H9 (cell line): ENCODE results near the gene BRK1. TPM values are rescaled to one million over a fixed set of nuclear protein-coding genes. Genes with fewer than 3 reads are reported as not detected.

ENCODE experiments used
- DNase-seq: peaks from one replicate; pipeline ENCODE4 v3.0.0-alpha.2; 2017
- H2AFZ ChIP-seq: one replicate; pipeline ENCODE4 v1.6.1; 2013; ENCODE audit warnings: mild to moderate bottlenecking, low read length, control low read depth, moderate library complexity
- H2AK5ac ChIP-seq: 2 replicates; pipeline ENCODE4 v1.6.1; 2013; ENCODE audit warnings: low read length, control low read depth, mixed read lengths; ENCODE audit not compliant: insufficient read length
- H2BK120ac ChIP-seq: one replicate; pipeline ENCODE4 v1.6.1; 2013; ENCODE audit warnings: low read depth, mild to moderate bottlenecking, low read length, control low read depth, inconsistent platforms; ENCODE audit not compliant: poor library complexity, severe bottlenecking
- H2BK12ac ChIP-seq: 2 replicates; pipeline ENCODE4 v1.6.1; 2013; ENCODE audit warnings: low read length, control low read depth, mixed read lengths, low read depth; ENCODE audit not compliant: insufficient read length
- H2BK15ac ChIP-seq: 2 replicates; pipeline ENCODE4 v1.6.1; 2013; ENCODE audit warnings: low read depth, low read length, control low read depth
- H2BK20ac ChIP-seq: one replicate; pipeline ENCODE4 v1.6.1; 2013; ENCODE audit warnings: low read depth, mild to moderate bottlenecking, low read length, control low read depth, inconsistent platforms; ENCODE audit not compliant: poor library complexity, severe bottlenecking
- H2BK5ac ChIP-seq: 2 replicates; pipeline ENCODE4 v1.6.1; 2013; ENCODE audit warnings: low read length, control low read depth, mixed read lengths; ENCODE audit not compliant: insufficient read length
- H3K14ac ChIP-seq: 2 replicates; pipeline ENCODE4 v1.6.1; 2013; ENCODE audit warnings: low read length, control low read depth; ENCODE audit not compliant: insufficient read depth
- H3K18ac ChIP-seq: 2 replicates; pipeline ENCODE4 v1.6.1; 2013; ENCODE audit warnings: low read depth, mild to moderate bottlenecking, mixed read lengths, low read length, control low read depth; ENCODE audit not compliant: insufficient read length
- H3K23ac ChIP-seq: 2 replicates; pipeline ENCODE4 v1.6.1; 2013; ENCODE audit warnings: low read length, control low read depth, mixed read lengths, low read depth; ENCODE audit not compliant: insufficient read length
- H3K23me2 ChIP-seq: 2 replicates; pipeline ENCODE4 v1.6.1; 2013; ENCODE audit warnings: low read depth, mild to moderate bottlenecking, mixed read lengths, low read length, control low read depth; ENCODE audit not compliant: insufficient read length, poor library complexity, severe bottlenecking
- H3K27ac ChIP-seq: 2 replicates; pipeline ENCODE4 v1.5.1; 2013; ENCODE audit warnings: low read length, control low read depth, mixed read lengths, low read depth; ENCODE audit not compliant: insufficient read length
- H3K27me3 ChIP-seq: 2 replicates; pipeline ENCODE4 v1.6.1; 2013; ENCODE audit warnings: low read length, control low read depth, inconsistent platforms; ENCODE audit not compliant: insufficient read depth
- H3K4ac ChIP-seq: 2 replicates; pipeline ENCODE4 v1.6.1; 2013; ENCODE audit warnings: low read depth, mild to moderate bottlenecking, control low read depth, inconsistent platforms, low read length, moderate library complexity
- H3K4me1 ChIP-seq: 2 replicates; pipeline ENCODE4 v1.6.1; 2013; ENCODE audit warnings: low read length, control low read depth, inconsistent platforms; ENCODE audit not compliant: insufficient read depth
- H3K4me2 ChIP-seq: 2 replicates; pipeline ENCODE4 v1.6.1; 2013; ENCODE audit warnings: low read length, control low read depth, mixed read lengths; ENCODE audit not compliant: insufficient read length, insufficient read depth
- H3K56ac ChIP-seq: 2 replicates; pipeline ENCODE4 v1.6.1; 2013; ENCODE audit warnings: low read depth, mild to moderate bottlenecking, mixed read lengths, low read length, control low read depth; ENCODE audit not compliant: insufficient read length
- H3K79me1 ChIP-seq: 2 replicates; pipeline ENCODE4 v1.6.1; 2013; ENCODE audit warnings: low read depth, mild to moderate bottlenecking, moderate library complexity, low read length, control low read depth, inconsistent platforms; ENCODE audit not compliant: insufficient read depth, poor library complexity, severe bottlenecking
- H3K79me2 ChIP-seq: 2 replicates; pipeline ENCODE4 v1.6.1; 2013; ENCODE audit warnings: low read length, control low read depth, inconsistent platforms; ENCODE audit not compliant: insufficient read depth
- H3K9ac ChIP-seq: 2 replicates; pipeline ENCODE4 v1.6.1; 2013; ENCODE audit warnings: low read length, control low read depth, mixed read lengths; ENCODE audit not compliant: insufficient read length; ENCODE audit errors: extremely low read depth
- H3K9me3 ChIP-seq: one replicate; pipeline ENCODE4 v1.6.1; 2013; ENCODE audit warnings: low read depth, low read length, inconsistent platforms; ENCODE audit not compliant: control insufficient read depth
- H3T11ph ChIP-seq: one replicate; pipeline ENCODE4 v1.6.1; 2013; ENCODE audit warnings: mild to moderate bottlenecking, low read length, control low read depth, inconsistent platforms
- H4K20me1 ChIP-seq: one replicate; pipeline ENCODE4 v1.6.1; 2013; ENCODE audit not compliant: control insufficient read depth, insufficient read length, insufficient read depth
- H4K5ac ChIP-seq: 2 replicates; pipeline ENCODE4 v1.6.1; 2013; ENCODE audit warnings: low read depth, mild to moderate bottlenecking, mixed read lengths, low read length, control low read depth; ENCODE audit not compliant: insufficient read length
- H4K8ac ChIP-seq: replicated peaks from 2 replicates; pipeline ENCODE4 v1.6.1; 2013; ENCODE audit warnings: low read length, control low read depth, mixed read lengths, low read depth; ENCODE audit not compliant: insufficient read length
- H4K91ac ChIP-seq: 2 replicates; pipeline ENCODE4 v1.6.1; 2013; ENCODE audit warnings: low read depth, mild to moderate bottlenecking, moderate library complexity, mixed read lengths, low read length, control low read depth; ENCODE audit not compliant: insufficient read length
- H3K27ac Mint-ChIP-seq, 3 experiments: 2 replicates in 2 of 3; 3 replicates in 1 of 3; pipeline ENCODE4 v1.8.0; 2020 to 2021; ENCODE audit warnings: mixed read lengths in 3 of 3, mild to moderate bottlenecking in 1 of 3, moderate library complexity in 1 of 3
- H3K27me3 Mint-ChIP-seq: 2 replicates; pipeline ENCODE4 v1.8.0; 2021; ENCODE audit warnings: low read depth, mild to moderate bottlenecking, moderate library complexity, mixed read lengths
- H3K36me3 Mint-ChIP-seq, 3 experiments: 2 replicates in 2 of 3; 3 replicates in 1 of 3; pipeline ENCODE4 v1.8.0; 2020 to 2021; ENCODE audit warnings: low read depth in 3 of 3, mixed read lengths in 3 of 3; ENCODE audit not compliant: insufficient read depth in 1 of 3
- H3K4me1 Mint-ChIP-seq, 2 experiments: 2 replicates each; pipeline ENCODE4 v1.8.0; 2020; ENCODE audit warnings: mixed read lengths in 2 of 2
- H3K4me3 Mint-ChIP-seq, 2 experiments: 2 replicates in 1 of 2; 3 replicates in 1 of 2; pipeline ENCODE4 v1.8.0; 2020 to 2021; ENCODE audit warnings: mild to moderate bottlenecking in 2 of 2, mixed read lengths in 2 of 2, moderate library complexity in 1 of 2
- H3K9me3 Mint-ChIP-seq, 2 experiments: 2 replicates in 1 of 2; 3 replicates in 1 of 2; pipeline ENCODE4 v1.8.0; 2020; ENCODE audit warnings: mild to moderate bottlenecking in 2 of 2, mixed read lengths in 2 of 2, moderate library complexity in 1 of 2
- CTCF ChIP-seq: fragments of 200-600 bp; sonication (generic); conservative IDR thresholded peaks from 3 replicates; pipeline ENCODE4 v1.8.0; 2021; ENCODE audit warnings: antibody characterized with exemption, mild to moderate bottlenecking
- WGBS: extraction: QIAGEN DNeasy Blood & Tissue Kit; methylation state at CpG from one replicate; pipeline ENCODE4 v1.1.7; 2013; ENCODE audit warnings: missing lambda C conversion rate, low lambda C conversion rate, mixed read lengths; ENCODE audit not compliant: insufficient read length; ENCODE audit errors: extremely low coverage; 5-methylcytosine and 5-hydroxymethylcytosine counted together
- total RNA-seq: library from RNA; stranded (reverse); gene quantifications from 2 replicates; pipeline ENCODE4 v1.2.1, GENCODE V29; 2021

Gene BRK1
- total RNA-seq, 1 experiment from 2014 or later, result 121 TPM

- H3K23ac ChIP-seq, result no peak overlapping the region
- no peak overlapping the region for H3K27ac ChIP-seq
- peak; percentile 36 for DNase-seq
- H2BK15ac ChIP-seq, result no peak overlapping the region
- H3K36me3 Mint-ChIP-seq, result peaks cover 11 to 33% (median 26%) of the 10 kb centered on the region in 3 experiments
- no peak overlapping the region for H3K4ac ChIP-seq
- H4K20me1 ChIP-seq, result no peaks in the 10 kb centered on the region
- peaks cover 10% of the 10 kb centered on the region; the same call in 1 of the 2 replicates for H3K79me2 ChIP-seq
- no peak overlapping the region for H2BK20ac ChIP-seq
- peak overlapping the region; percentile 54 for H3K4me2 ChIP-seq
- no peak overlapping the region for H3T11ph ChIP-seq
- no CpG with 5 or more reads among the region's 29 CpGs for WGBS
- H3K56ac ChIP-seq, result no peak overlapping the region
- peaks cover 13 to 16% of the 10 kb centered on the region in 2 experiments for H3K4me1 Mint-ChIP-seq
- H2AK5ac ChIP-seq, result no peak overlapping the region
- no peak overlapping the region for H3K14ac ChIP-seq
- H3K18ac ChIP-seq, result no peak overlapping the region
- no peaks in the 10 kb centered on the region; the same call in 1 of the 2 replicates for H3K27me3 Mint-ChIP-seq
- no peak overlapping the region for H2AFZ ChIP-seq
- H2BK12ac ChIP-seq, result no peak overlapping the region
- H3K23me2 ChIP-seq, result peaks cover 3% of the 10 kb centered on the region
- H3K27ac Mint-ChIP-seq, result peak overlapping the region in 2 of 3 experiments; percentile 37 to 53; a peak in 4 of 7 replicates
- H2BK120ac ChIP-seq, result no peak overlapping the region
- no peak overlapping the region for H2BK5ac ChIP-seq
- peak overlapping the region; percentile 89 to 90 for H3K4me3 Mint-ChIP-seq
- peaks cover 8% of the 10 kb centered on the region for H3K79me1 ChIP-seq
- no peaks in the 10 kb centered on the region for H3K27me3 ChIP-seq
- H3K9me3 ChIP-seq, result no peaks in the 10 kb centered on the region
- no peaks in the 10 kb centered on the region; a peak in 2 of 5 replicates for H3K9me3 Mint-ChIP-seq
- H3K4me1 ChIP-seq, result peaks cover 2% of the 10 kb centered on the region; the same call in 1 of the 2 replicates
- no peak overlapping the region for H4K8ac ChIP-seq
- H3K9ac ChIP-seq, result no peak overlapping the region
- H4K91ac ChIP-seq, result no peak overlapping the region
- no peak for TF ChIP-seq CTCF
- H4K5ac ChIP-seq, result no peak overlapping the region
Observed at GRCh38 chr3:10142707-10143560, 27.5 kb downstream of the BRK1 start.
